H9 (cell line): Measurements from ENCODE around the gene DUSP15. TPM values are rescaled to one million over a fixed set of nuclear protein-coding genes. Genes with fewer than 3 reads are reported as not detected.

ENCODE experiments used
- DNase-seq: peaks from one replicate; pipeline ENCODE4 v3.0.0-alpha.2; 2017
- H2AFZ ChIP-seq: one replicate; pipeline ENCODE4 v1.6.1; 2013; ENCODE audit warnings: mild to moderate bottlenecking, low read length, control low read depth, moderate library complexity
- H2AK5ac ChIP-seq: 2 replicates; pipeline ENCODE4 v1.6.1; 2013; ENCODE audit warnings: low read length, control low read depth, mixed read lengths; ENCODE audit not compliant: insufficient read length
- H2BK120ac ChIP-seq: one replicate; pipeline ENCODE4 v1.6.1; 2013; ENCODE audit warnings: low read depth, mild to moderate bottlenecking, low read length, control low read depth, inconsistent platforms; ENCODE audit not compliant: poor library complexity, severe bottlenecking
- H2BK12ac ChIP-seq: 2 replicates; pipeline ENCODE4 v1.6.1; 2013; ENCODE audit warnings: low read length, control low read depth, mixed read lengths, low read depth; ENCODE audit not compliant: insufficient read length
- H2BK15ac ChIP-seq: 2 replicates; pipeline ENCODE4 v1.6.1; 2013; ENCODE audit warnings: low read depth, low read length, control low read depth
- H2BK20ac ChIP-seq: one replicate; pipeline ENCODE4 v1.6.1; 2013; ENCODE audit warnings: low read depth, mild to moderate bottlenecking, low read length, control low read depth, inconsistent platforms; ENCODE audit not compliant: poor library complexity, severe bottlenecking
- H2BK5ac ChIP-seq: 2 replicates; pipeline ENCODE4 v1.6.1; 2013; ENCODE audit warnings: low read length, control low read depth, mixed read lengths; ENCODE audit not compliant: insufficient read length
- H3K14ac ChIP-seq: 2 replicates; pipeline ENCODE4 v1.6.1; 2013; ENCODE audit warnings: low read length, control low read depth; ENCODE audit not compliant: insufficient read depth
- H3K18ac ChIP-seq: 2 replicates; pipeline ENCODE4 v1.6.1; 2013; ENCODE audit warnings: low read depth, mild to moderate bottlenecking, mixed read lengths, low read length, control low read depth; ENCODE audit not compliant: insufficient read length
- H3K23ac ChIP-seq: 2 replicates; pipeline ENCODE4 v1.6.1; 2013; ENCODE audit warnings: low read length, control low read depth, mixed read lengths, low read depth; ENCODE audit not compliant: insufficient read length
- H3K23me2 ChIP-seq: 2 replicates; pipeline ENCODE4 v1.6.1; 2013; ENCODE audit warnings: low read depth, mild to moderate bottlenecking, mixed read lengths, low read length, control low read depth; ENCODE audit not compliant: insufficient read length, poor library complexity, severe bottlenecking
- H3K27ac ChIP-seq: 2 replicates; pipeline ENCODE4 v1.5.1; 2013; ENCODE audit warnings: low read length, control low read depth, mixed read lengths, low read depth; ENCODE audit not compliant: insufficient read length
- H3K27me3 ChIP-seq: 2 replicates; pipeline ENCODE4 v1.6.1; 2013; ENCODE audit warnings: low read length, control low read depth, inconsistent platforms; ENCODE audit not compliant: insufficient read depth
- H3K4ac ChIP-seq: 2 replicates; pipeline ENCODE4 v1.6.1; 2013; ENCODE audit warnings: low read depth, mild to moderate bottlenecking, control low read depth, inconsistent platforms, low read length, moderate library complexity
- H3K4me1 ChIP-seq: 2 replicates; pipeline ENCODE4 v1.6.1; 2013; ENCODE audit warnings: low read length, control low read depth, inconsistent platforms; ENCODE audit not compliant: insufficient read depth
- H3K4me2 ChIP-seq: 2 replicates; pipeline ENCODE4 v1.6.1; 2013; ENCODE audit warnings: low read length, control low read depth, mixed read lengths; ENCODE audit not compliant: insufficient read length, insufficient read depth
- H3K56ac ChIP-seq: 2 replicates; pipeline ENCODE4 v1.6.1; 2013; ENCODE audit warnings: low read depth, mild to moderate bottlenecking, mixed read lengths, low read length, control low read depth; ENCODE audit not compliant: insufficient read length
- H3K79me1 ChIP-seq: 2 replicates; pipeline ENCODE4 v1.6.1; 2013; ENCODE audit warnings: low read depth, mild to moderate bottlenecking, moderate library complexity, low read length, control low read depth, inconsistent platforms; ENCODE audit not compliant: insufficient read depth, poor library complexity, severe bottlenecking
- H3K79me2 ChIP-seq: 2 replicates; pipeline ENCODE4 v1.6.1; 2013; ENCODE audit warnings: low read length, control low read depth, inconsistent platforms; ENCODE audit not compliant: insufficient read depth
- H3K9ac ChIP-seq: 2 replicates; pipeline ENCODE4 v1.6.1; 2013; ENCODE audit warnings: low read length, control low read depth, mixed read lengths; ENCODE audit not compliant: insufficient read length; ENCODE audit errors: extremely low read depth
- H3K9me3 ChIP-seq: one replicate; pipeline ENCODE4 v1.6.1; 2013; ENCODE audit warnings: low read depth, low read length, inconsistent platforms; ENCODE audit not compliant: control insufficient read depth
- H3T11ph ChIP-seq: one replicate; pipeline ENCODE4 v1.6.1; 2013; ENCODE audit warnings: mild to moderate bottlenecking, low read length, control low read depth, inconsistent platforms
- H4K20me1 ChIP-seq: one replicate; pipeline ENCODE4 v1.6.1; 2013; ENCODE audit not compliant: control insufficient read depth, insufficient read length, insufficient read depth
- H4K5ac ChIP-seq: 2 replicates; pipeline ENCODE4 v1.6.1; 2013; ENCODE audit warnings: low read depth, mild to moderate bottlenecking, mixed read lengths, low read length, control low read depth; ENCODE audit not compliant: insufficient read length
- H4K8ac ChIP-seq: replicated peaks from 2 replicates; pipeline ENCODE4 v1.6.1; 2013; ENCODE audit warnings: low read length, control low read depth, mixed read lengths, low read depth; ENCODE audit not compliant: insufficient read length
- H4K91ac ChIP-seq: 2 replicates; pipeline ENCODE4 v1.6.1; 2013; ENCODE audit warnings: low read depth, mild to moderate bottlenecking, moderate library complexity, mixed read lengths, low read length, control low read depth; ENCODE audit not compliant: insufficient read length
- H3K27ac Mint-ChIP-seq, 3 experiments: 2 replicates in 2 of 3; 3 replicates in 1 of 3; pipeline ENCODE4 v1.8.0; 2020 to 2021; ENCODE audit warnings: mixed read lengths in 3 of 3, mild to moderate bottlenecking in 1 of 3, moderate library complexity in 1 of 3
- H3K27me3 Mint-ChIP-seq: 2 replicates; pipeline ENCODE4 v1.8.0; 2021; ENCODE audit warnings: low read depth, mild to moderate bottlenecking, moderate library complexity, mixed read lengths
- H3K36me3 Mint-ChIP-seq, 3 experiments: 2 replicates in 2 of 3; 3 replicates in 1 of 3; pipeline ENCODE4 v1.8.0; 2020 to 2021; ENCODE audit warnings: low read depth in 3 of 3, mixed read lengths in 3 of 3; ENCODE audit not compliant: insufficient read depth in 1 of 3
- H3K4me1 Mint-ChIP-seq, 2 experiments: 2 replicates each; pipeline ENCODE4 v1.8.0; 2020; ENCODE audit warnings: mixed read lengths in 2 of 2
- H3K4me3 Mint-ChIP-seq, 2 experiments: 2 replicates in 1 of 2; 3 replicates in 1 of 2; pipeline ENCODE4 v1.8.0; 2020 to 2021; ENCODE audit warnings: mild to moderate bottlenecking in 2 of 2, mixed read lengths in 2 of 2, moderate library complexity in 1 of 2
- H3K9me3 Mint-ChIP-seq, 2 experiments: 2 replicates in 1 of 2; 3 replicates in 1 of 2; pipeline ENCODE4 v1.8.0; 2020; ENCODE audit warnings: mild to moderate bottlenecking in 2 of 2, mixed read lengths in 2 of 2, moderate library complexity in 1 of 2
- WGBS: extraction: QIAGEN DNeasy Blood & Tissue Kit; methylation state at CpG from one replicate; pipeline ENCODE4 v1.1.7; 2013; ENCODE audit warnings: missing lambda C conversion rate, low lambda C conversion rate, mixed read lengths; ENCODE audit not compliant: insufficient read length; ENCODE audit errors: extremely low coverage; 5-methylcytosine and 5-hydroxymethylcytosine counted together
- total RNA-seq: library from RNA; stranded (reverse); gene quantifications from 2 replicates; pipeline ENCODE4 v1.2.1, GENCODE V29; 2021
- TF ChIP-seq, protein P1 (sequence below): fragments of 200-600 bp; sonication (generic); conservative IDR thresholded peaks from 3 replicates; pipeline ENCODE4 v1.8.0; 2021; ENCODE audit warnings: antibody characterized with exemption, mild to moderate bottlenecking

DUSP15 gene
- total RNA-seq, 1 experiment from 2014 or later = 5.6 TPM

DNA sequence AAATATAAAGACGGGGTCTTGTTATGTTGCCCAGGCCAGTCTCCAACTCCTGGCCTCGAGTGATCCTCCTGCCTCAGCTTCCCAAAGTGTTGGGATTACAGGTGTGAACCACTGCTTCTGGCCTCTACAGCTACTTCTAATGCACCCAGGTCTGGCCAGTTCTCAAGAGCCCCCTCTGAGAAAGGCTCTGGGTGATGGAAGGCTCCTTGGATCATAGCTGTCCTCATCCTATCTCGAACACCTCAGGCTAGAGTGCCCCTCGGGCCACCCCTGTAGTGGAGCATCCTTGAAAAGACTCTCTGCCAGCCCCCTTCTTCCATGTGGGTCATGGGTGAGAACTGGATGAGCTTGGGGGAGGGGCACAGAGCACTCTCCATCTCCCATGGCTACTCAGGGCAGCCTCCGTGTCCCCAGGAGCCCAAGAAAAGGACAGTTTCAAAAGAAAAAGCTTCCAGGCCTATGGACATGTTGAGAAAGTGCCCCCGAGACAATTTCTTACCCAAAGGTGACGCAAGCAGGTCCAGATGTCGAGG lies 51.9 kb downstream of the DUSP15 start:
- Histone ChIP-seq H4K5ac (no peak overlapping the region), H3K4ac (no peak overlapping the region), H3K4me2 (no peak overlapping the region), H2BK5ac (no peak overlapping the region), H4K91ac (no peak overlapping the region), H2AFZ (no peak overlapping the region), H2BK12ac (no peak overlapping the region), H3K79me2 (no peaks in the 10 kb centered on the region), H4K8ac (no peak overlapping the region), H3K4me1 (no peaks in the 10 kb centered on the region), H3K23me2 (no peaks in the 10 kb centered on the region), H2BK120ac (no peak overlapping the region), H3K9me3 (no peaks in the 10 kb centered on the region), H3K23ac (no peak overlapping the region), H4K20me1 (no peaks in the 10 kb centered on the region), H3K79me1 (no peaks in the 10 kb centered on the region), H3T11ph (no peak overlapping the region), H2BK15ac (no peak overlapping the region), H3K56ac (no peak overlapping the region), H2AK5ac (no peak overlapping the region), H3K9ac (no peak overlapping the region), H2BK20ac (no peak overlapping the region), H3K14ac (no peak overlapping the region), H3K27me3 (no peaks in the 10 kb centered on the region), H3K18ac (no peak overlapping the region), H3K27ac (no peak overlapping the region)
- Mint-ChIP-seq H3K27ac (peak overlapping the region in 1 of 3 experiments; percentile 22; a peak in 1 of 7 replicates), H3K36me3 (no peaks in the 10 kb centered on the region), H3K4me3 (no peak overlapping the region), H3K27me3 (peaks cover 5% of the 10 kb centered on the region), H3K9me3 (no peaks in the 10 kb centered on the region), H3K4me1 (peaks cover 13 to 32% of the 10 kb centered on the region in 2 experiments)
- TF ChIP-seq, protein P1, sequence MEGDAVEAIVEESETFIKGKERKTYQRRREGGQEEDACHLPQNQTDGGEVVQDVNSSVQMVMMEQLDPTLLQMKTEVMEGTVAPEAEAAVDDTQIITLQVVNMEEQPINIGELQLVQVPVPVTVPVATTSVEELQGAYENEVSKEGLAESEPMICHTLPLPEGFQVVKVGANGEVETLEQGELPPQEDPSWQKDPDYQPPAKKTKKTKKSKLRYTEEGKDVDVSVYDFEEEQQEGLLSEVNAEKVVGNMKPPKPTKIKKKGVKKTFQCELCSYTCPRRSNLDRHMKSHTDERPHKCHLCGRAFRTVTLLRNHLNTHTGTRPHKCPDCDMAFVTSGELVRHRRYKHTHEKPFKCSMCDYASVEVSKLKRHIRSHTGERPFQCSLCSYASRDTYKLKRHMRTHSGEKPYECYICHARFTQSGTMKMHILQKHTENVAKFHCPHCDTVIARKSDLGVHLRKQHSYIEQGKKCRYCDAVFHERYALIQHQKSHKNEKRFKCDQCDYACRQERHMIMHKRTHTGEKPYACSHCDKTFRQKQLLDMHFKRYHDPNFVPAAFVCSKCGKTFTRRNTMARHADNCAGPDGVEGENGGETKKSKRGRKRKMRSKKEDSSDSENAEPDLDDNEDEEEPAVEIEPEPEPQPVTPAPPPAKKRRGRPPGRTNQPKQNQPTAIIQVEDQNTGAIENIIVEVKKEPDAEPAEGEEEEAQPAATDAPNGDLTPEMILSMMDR = no peak
- no CpG with 5 or more reads among the region's 8 CpGs for WGBS
- DNase-seq = no peak
